SK-N-SH treated with all-trans-retinoic acid at 6 μM for 48 hours (cell line): Measurements from ENCODE around the gene AVPR1B.

Experiments used
- ATAC-seq: fragments of 200-7000 bp; cut with Tn5 transposase; 3 replicates; pipeline ENCODE4 v1.9.1; 2020; ENCODE audit warnings: mild to moderate bottlenecking, moderate library complexity
- ARNTL ChIP-seq: fragments of 450-650 bp; formaldehyde crosslinking; IDR thresholded peaks from 2 replicates; pipeline ENCODE4 v1.5.0; 2020; ENCODE audit warnings: low read depth, mild to moderate bottlenecking, moderate library complexity, borderline replicate concordance
- BACH2 ChIP-seq: fragments of 250-450 bp; sonication (Bioruptor Pico); IDR thresholded peaks from 2 replicates; pipeline ENCODE4 v1.9.0; 2021; ENCODE audit warnings: mild to moderate bottlenecking, borderline replicate concordance
- CREB5 ChIP-seq: fragments of 250-450 bp; sonication (Bioruptor Pico); IDR thresholded peaks from 2 replicates; pipeline ENCODE4 v1.5.1; 2020; ENCODE audit warnings: low read depth, mild to moderate bottlenecking, moderate library complexity
- CSDC2 ChIP-seq: fragments of 250-450 bp; sonication (Bioruptor Pico); IDR thresholded peaks from 2 replicates; pipeline ENCODE4 v1.5.0; 2020; ENCODE audit warnings: mild to moderate bottlenecking, moderate library complexity
- ESRRG ChIP-seq: fragments of 250-450 bp; sonication (Bioruptor Pico); IDR thresholded peaks from 2 replicates; pipeline ENCODE4 v1.6.1; 2021; ENCODE audit warnings: mild to moderate bottlenecking
- GLIS3 ChIP-seq: fragments of 250-450 bp; sonication (Bioruptor Pico); IDR thresholded peaks from 2 replicates; pipeline ENCODE4 v1.5.0; 2020; ENCODE audit warnings: mild to moderate bottlenecking, moderate library complexity
- ISL1 ChIP-seq: fragments of 250-450 bp; sonication (Bioruptor Pico); IDR thresholded peaks from 2 replicates; pipeline ENCODE4 v2.1.2; 2022; ENCODE audit warnings: mild to moderate bottlenecking, moderate library complexity
- OSR1 ChIP-seq: fragments of 250-450 bp; sonication (Bioruptor Pico); IDR thresholded peaks from 2 replicates; pipeline ENCODE4 v1.8.0; 2022; ENCODE audit warnings: moderate library complexity, mild to moderate bottlenecking, inconsistent platforms
- PATZ1 ChIP-seq: fragments of 250-450 bp; sonication (Bioruptor Pico); IDR thresholded peaks from 2 replicates; pipeline ENCODE4 v1.8.0; 2020; ENCODE audit warnings: mild to moderate bottlenecking, moderate library complexity, borderline replicate concordance
- POU6F1 ChIP-seq: fragments of 250-450 bp; sonication (Bioruptor Pico); IDR thresholded peaks from 2 replicates; pipeline ENCODE4 v1.8.0; 2021; ENCODE audit warnings: low read depth, mild to moderate bottlenecking, moderate library complexity, borderline replicate concordance
- PPARA ChIP-seq: fragments of 250-450 bp; sonication (Bioruptor Pico); IDR thresholded peaks from 2 replicates; pipeline ENCODE4 v1.5.0; 2020; ENCODE audit warnings: mild to moderate bottlenecking, borderline replicate concordance
- RARB ChIP-seq: fragments of 250-450 bp; sonication (Bioruptor Pico); IDR thresholded peaks from 2 replicates; pipeline ENCODE4 v1.8.0; 2021; ENCODE audit warnings: mild to moderate bottlenecking, moderate library complexity
- SNAI2 ChIP-seq: fragments of 250-450 bp; sonication (Bioruptor Pico); IDR thresholded peaks from 2 replicates; pipeline ENCODE4 v1.5.0; 2020; ENCODE audit warnings: mild to moderate bottlenecking, moderate library complexity
- TCF4 ChIP-seq: fragments of 250-450 bp; sonication (Bioruptor Pico); IDR thresholded peaks from 2 replicates; pipeline ENCODE4 v1.8.0; 2021; ENCODE audit warnings: mild to moderate bottlenecking, moderate library complexity, borderline replicate concordance
- TOX ChIP-seq: fragments of 250-450 bp; sonication (Bioruptor Pico); IDR thresholded peaks from 2 replicates; pipeline ENCODE4 v1.8.0; 2021; ENCODE audit warnings: mild to moderate bottlenecking, moderate library complexity, borderline replicate concordance
- TSHZ2 ChIP-seq: fragments of 250-450 bp; sonication (Bioruptor Pico); IDR thresholded peaks from 2 replicates; pipeline ENCODE4 v1.5.0; 2020; ENCODE audit warnings: mild to moderate bottlenecking, moderate library complexity
- ZFP3 ChIP-seq: fragments of 250-450 bp; sonication (Bioruptor Pico); IDR thresholded peaks from 2 replicates; pipeline ENCODE4 v1.5.0; 2020; ENCODE audit warnings: mild to moderate bottlenecking, moderate library complexity
- ZFP30 ChIP-seq: fragments of 450-650 bp; formaldehyde crosslinking; IDR thresholded peaks from 2 replicates; pipeline ENCODE4 v1.5.0; 2022; ENCODE audit warnings: mild to moderate bottlenecking, moderate library complexity
- ZNF565 ChIP-seq: fragments of 450-650 bp; formaldehyde crosslinking; conservative IDR thresholded peaks from 2 replicates; pipeline ENCODE4 v1.5.0; 2020; ENCODE audit warnings: low read depth, mild to moderate bottlenecking, moderate library complexity
- ZNF70 ChIP-seq: fragments of 450-650 bp; formaldehyde crosslinking; IDR thresholded peaks from 2 replicates; pipeline ENCODE4 v1.5.0; 2020; ENCODE audit warnings: mild to moderate bottlenecking, moderate library complexity
- ZNF8 ChIP-seq: fragments of 450-650 bp; formaldehyde crosslinking; IDR thresholded peaks from 2 replicates; pipeline ENCODE4 v1.5.0; 2020; ENCODE audit warnings: mild to moderate bottlenecking, moderate library complexity

AVPR1B gene

DNA sequence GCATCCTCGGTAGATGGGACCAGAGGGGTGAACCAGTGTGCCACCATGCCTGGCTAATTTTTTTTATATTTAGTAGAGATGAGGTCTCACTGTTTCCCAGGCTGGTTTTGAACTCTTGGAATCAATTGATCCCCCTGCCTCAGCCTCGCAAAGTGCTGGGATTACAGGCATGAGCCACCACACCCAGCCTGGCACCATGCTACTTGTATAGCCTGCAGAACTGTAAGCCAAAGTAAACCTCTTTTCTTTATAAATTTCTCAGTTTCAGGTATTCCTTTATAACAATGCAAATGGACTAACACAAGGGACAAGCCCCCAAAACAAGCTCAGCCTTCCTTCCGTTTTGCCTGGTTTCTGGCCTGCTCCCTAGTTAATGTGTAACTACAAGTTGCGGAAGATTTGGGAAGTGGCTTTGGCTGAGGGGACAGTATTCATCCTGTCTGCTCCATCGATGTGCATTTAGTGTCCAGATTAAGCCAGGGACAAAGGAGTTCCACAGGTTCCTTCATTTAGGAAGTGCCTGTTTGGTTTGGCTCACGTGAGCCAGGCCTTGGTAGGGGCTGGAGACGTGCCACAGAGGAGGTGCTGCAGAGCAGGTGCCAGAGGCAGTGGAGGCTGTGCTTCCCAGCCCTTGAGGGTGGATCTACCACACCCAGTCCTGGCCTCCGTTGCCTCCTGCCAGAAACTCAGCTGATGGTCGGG lies 4.4 kb downstream of the AVPR1B start (continued):
- TF ChIP-seq ZNF70 (no peak), BACH2 (CRISPR knock-in tag) (no peak), POU6F1 (CRISPR knock-in tag) (no peak), TOX (CRISPR knock-in tag) (no peak), CSDC2 (CRISPR knock-in tag) (no peak), ZNF565 (no peak), TCF4 (CRISPR knock-in tag) (no peak), ISL1 (no peak), ZFP30 (CRISPR knock-in tag) (no peak)

DNA sequence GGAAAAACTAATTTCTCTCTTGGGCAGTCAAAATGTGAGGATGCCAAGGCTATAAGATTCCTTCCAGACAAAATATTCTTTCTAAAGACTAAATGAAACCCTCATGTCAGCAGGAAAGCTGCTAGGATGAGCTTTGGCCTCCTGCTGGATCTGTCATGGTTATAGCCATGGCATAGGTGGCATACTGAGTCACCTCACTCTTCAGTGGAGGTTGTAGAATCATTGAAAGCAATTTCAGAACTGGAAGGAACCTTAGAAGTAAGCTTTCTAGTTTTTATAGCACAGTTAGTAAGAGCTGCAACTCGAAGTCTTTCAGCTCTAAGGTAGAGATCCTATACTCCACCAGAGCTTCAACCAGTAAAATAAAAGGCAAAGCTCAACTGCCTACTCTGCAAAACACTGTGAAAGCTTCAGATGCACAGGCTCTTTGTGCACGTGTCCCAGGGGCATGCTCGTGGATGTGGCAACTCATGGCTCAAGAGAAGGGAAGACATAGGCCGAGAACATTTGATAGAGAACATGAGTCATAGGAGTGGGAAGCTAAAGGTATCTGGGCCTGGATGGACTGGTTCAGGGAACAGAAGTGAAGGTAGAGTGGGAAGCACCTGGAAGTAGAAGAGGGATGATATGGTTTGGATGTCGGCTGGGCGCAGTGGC lies 5.8 kb downstream of the AVPR1B start:
- no peak for ATAC-seq
- TF ChIP-seq POU6F1 (CRISPR knock-in tag): no peak
- TF ChIP-seq PPARA: no peak
- no peak for TF ChIP-seq CSDC2 (CRISPR knock-in tag)
- TF ChIP-seq ZNF565: no peak
- TF ChIP-seq TOX (CRISPR knock-in tag): no peak
- TF ChIP-seq RARB (CRISPR knock-in tag): no peak
- no peak for TF ChIP-seq ESRRG (CRISPR knock-in tag)
- no peak for TF ChIP-seq OSR1 (CRISPR knock-in tag)
- TF ChIP-seq CREB5 (CRISPR knock-in tag): no peak
- TF ChIP-seq ARNTL (CRISPR knock-in tag): no peak

GRCh38 chr1:206110820-206111219 lies 6.4 kb downstream of the AVPR1B start:
- no peak for TF ChIP-seq ISL1
- no peak for TF ChIP-seq ZFP30 (CRISPR knock-in tag)
- no peak for TF ChIP-seq ZNF70
- TF ChIP-seq OSR1 (CRISPR knock-in tag): no peak
- no peak for TF ChIP-seq ESRRG (CRISPR knock-in tag)
- no peak for TF ChIP-seq PATZ1
- ATAC-seq: no peak

DNA sequence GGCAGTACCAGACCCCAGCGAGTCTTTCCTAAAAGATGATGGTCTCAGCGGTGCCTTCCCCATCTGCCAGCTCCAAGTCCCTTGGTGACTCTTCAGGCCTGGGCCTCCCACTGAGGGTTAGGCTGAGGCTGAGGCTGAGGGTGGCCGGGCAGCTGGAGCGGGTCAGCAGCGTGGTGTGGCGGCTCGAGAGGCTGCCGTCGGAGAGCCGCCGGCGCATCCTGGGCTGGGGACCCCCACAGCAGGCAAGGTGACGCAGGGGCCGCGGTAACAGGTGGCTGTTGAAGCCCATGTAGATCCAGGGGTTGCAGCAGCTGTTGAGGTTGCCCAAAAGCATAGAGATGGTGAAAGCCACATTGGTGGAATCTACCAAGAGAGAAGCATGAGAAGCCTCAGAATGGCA lies 7.0 kb downstream of the AVPR1B start:
- no peak for TF ChIP-seq ZFP3 (CRISPR knock-in tag)
- TF ChIP-seq ZNF70: no peak
- TF ChIP-seq CSDC2 (CRISPR knock-in tag): no peak
- TF ChIP-seq ZNF8 (CRISPR knock-in tag): no peak
- no peak for TF ChIP-seq ESRRG (CRISPR knock-in tag)
- TF ChIP-seq PPARA: no peak
- TF ChIP-seq TSHZ2: no peak
- TF ChIP-seq ZFP30 (CRISPR knock-in tag): no peak
- TF ChIP-seq ISL1: no peak
- TF ChIP-seq CREB5 (CRISPR knock-in tag): no peak
- no peak for TF ChIP-seq OSR1 (CRISPR knock-in tag)
- TF ChIP-seq ARNTL (CRISPR knock-in tag): no peak
- no peak for TF ChIP-seq PATZ1
- TF ChIP-seq SNAI2: no peak
- no peak for TF ChIP-seq GLIS3 (CRISPR knock-in tag)
- ATAC-seq: no peak
